Forelimb muscle (tissue), 1 donor: Measurements from ENCODE around the gene GAK. TPM values are rescaled to one million over a fixed set of nuclear protein-coding genes. Genes with fewer than 3 reads are reported as not detected.

ENCODE experiments used
- DNase-seq: peaks from one replicate; pipeline ENCODE4 v3.0.0-alpha.2; 2013; ENCODE audit warnings: low read depth
- polyA plus RNA-seq: library from polyadenylated mRNA; unstranded; fragments of 120-200 nt; gene quantifications from one replicate; pipeline ENCODE4 v1.2.1, GENCODE V29; 2013; ENCODE audit not compliant: insufficient read length

Gene GAK
- polyA plus RNA-seq, 1 donor, result 34.6 TPM

- DNase-seq, result no peak
Observed at GRCh38 chr4:830601-831482, 101.3 kb downstream of the GAK start.

- no peak for DNase-seq
Observed at GRCh38 chr4:829761-830600, 102.1 kb downstream of the GAK start.

GRCh38 chr4:829291-829690 is 102.8 kb downstream of the GAK start:
- no peak for DNase-seq

GRCh38 chr4:828641-829271 is 103.4 kb downstream of the GAK start:
- DNase-seq, result no peak

GRCh38 chr4:827209-828081 is 104.7 kb downstream of the GAK start:
- no peak for DNase-seq

GRCh38 chr4:826508-827208 is 105.5 kb downstream of the GAK start:
- no peak for DNase-seq

- no peak for DNase-seq
Observed at GRCh38 chr4:825971-826330, 106.2 kb downstream of the GAK start, which contains the start of gene CPLX1. CPLX1 (minus strand) TSS chr4:826129; CDS start chr4:824522, 1,607 bp downstream.

- no peak for DNase-seq
Observed at GRCh38 chr4:825063-825970, 106.8 kb downstream of the GAK start.

GRCh38 chr4:824461-825062 is 107.6 kb downstream of the GAK start:
- no peak for DNase-seq

- no peak for DNase-seq
Observed at GRCh38 chr4:823761-824460, 108.2 kb downstream of the GAK start.

- DNase-seq, result no peak
Observed at GRCh38 chr4:823176-823760, 108.8 kb downstream of the GAK start.

- no peak for DNase-seq
Observed at GRCh38 chr4:822361-823175, 109.5 kb downstream of the GAK start.

GRCh38 chr4:821631-822030 is 110.5 kb downstream of the GAK start:
- DNase-seq, result no peak

- no peak for DNase-seq
Observed at GRCh38 chr4:821181-821591, 110.9 kb downstream of the GAK start.

- DNase-seq, result no peak
Observed at GRCh38 chr4:820230-821172, 111.6 kb downstream of the GAK start.
